ENCODE data around the gene CCDC192.
A peak's percentile ranks its signal among the peaks of the same experiment; 100 is the strongest.

Gene CCDC192

DNA sequence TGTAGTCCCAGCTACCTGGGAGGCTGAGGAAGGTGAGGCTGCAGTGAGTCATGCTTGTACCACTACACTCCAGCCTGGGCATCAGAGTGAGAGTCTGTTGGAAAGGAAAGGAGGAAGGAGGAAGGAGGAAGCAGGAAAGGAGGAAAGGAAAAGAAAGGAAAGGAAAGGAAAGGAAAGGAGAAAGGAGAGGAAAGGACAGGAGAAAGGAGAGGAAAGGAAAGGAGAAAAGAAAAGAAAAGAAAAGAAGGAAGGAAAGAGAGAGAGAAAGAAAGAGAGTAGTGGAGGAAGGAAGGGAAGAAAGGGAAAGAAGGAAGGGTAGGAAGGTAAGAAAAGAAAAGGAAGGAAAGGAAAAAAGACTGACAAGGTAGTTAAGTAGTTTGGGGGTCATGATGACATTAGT lies 217.7 kb downstream of the CCDC192 start:
- no peak for DNase-seq (ENCODE audit: low read depth)
- TF ChIP-seq, protein P1, sequence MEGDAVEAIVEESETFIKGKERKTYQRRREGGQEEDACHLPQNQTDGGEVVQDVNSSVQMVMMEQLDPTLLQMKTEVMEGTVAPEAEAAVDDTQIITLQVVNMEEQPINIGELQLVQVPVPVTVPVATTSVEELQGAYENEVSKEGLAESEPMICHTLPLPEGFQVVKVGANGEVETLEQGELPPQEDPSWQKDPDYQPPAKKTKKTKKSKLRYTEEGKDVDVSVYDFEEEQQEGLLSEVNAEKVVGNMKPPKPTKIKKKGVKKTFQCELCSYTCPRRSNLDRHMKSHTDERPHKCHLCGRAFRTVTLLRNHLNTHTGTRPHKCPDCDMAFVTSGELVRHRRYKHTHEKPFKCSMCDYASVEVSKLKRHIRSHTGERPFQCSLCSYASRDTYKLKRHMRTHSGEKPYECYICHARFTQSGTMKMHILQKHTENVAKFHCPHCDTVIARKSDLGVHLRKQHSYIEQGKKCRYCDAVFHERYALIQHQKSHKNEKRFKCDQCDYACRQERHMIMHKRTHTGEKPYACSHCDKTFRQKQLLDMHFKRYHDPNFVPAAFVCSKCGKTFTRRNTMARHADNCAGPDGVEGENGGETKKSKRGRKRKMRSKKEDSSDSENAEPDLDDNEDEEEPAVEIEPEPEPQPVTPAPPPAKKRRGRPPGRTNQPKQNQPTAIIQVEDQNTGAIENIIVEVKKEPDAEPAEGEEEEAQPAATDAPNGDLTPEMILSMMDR (conservative IDR thresholded peaks at IDR 0.05; ENCODE audit: low read depth, low read length) = no peak
- no peak overlapping the region for H3K4me3 ChIP-seq (ENCODE audit: low read depth, low read length)

DNA sequence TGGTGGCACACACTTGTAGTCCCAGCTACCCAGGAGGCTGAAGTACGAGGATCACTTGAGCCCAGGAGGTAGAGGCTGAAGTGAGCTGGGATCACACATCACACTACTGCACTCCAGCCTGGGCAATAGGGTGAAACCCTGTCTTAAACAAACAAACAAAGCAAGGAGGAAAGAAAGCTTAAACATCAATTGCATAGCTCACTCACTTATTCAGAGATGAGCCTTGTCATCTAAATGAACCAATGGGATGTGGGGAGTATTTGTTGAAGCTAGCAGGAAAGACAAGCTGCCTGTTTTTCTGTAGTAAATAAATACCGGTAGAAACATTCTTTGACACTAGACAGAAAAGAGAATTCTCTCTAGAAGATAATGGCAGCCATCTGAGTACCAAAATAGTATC lies 219.4 kb downstream of the CCDC192 start:
- DNase-seq (ENCODE audit: low read depth) = no peak
- TF ChIP-seq, protein P1 (conservative IDR thresholded peaks at IDR 0.05; ENCODE audit: low read depth, low read length) = no peak
- no peak overlapping the region for H3K4me3 ChIP-seq (ENCODE audit: low read depth, low read length)

DNA sequence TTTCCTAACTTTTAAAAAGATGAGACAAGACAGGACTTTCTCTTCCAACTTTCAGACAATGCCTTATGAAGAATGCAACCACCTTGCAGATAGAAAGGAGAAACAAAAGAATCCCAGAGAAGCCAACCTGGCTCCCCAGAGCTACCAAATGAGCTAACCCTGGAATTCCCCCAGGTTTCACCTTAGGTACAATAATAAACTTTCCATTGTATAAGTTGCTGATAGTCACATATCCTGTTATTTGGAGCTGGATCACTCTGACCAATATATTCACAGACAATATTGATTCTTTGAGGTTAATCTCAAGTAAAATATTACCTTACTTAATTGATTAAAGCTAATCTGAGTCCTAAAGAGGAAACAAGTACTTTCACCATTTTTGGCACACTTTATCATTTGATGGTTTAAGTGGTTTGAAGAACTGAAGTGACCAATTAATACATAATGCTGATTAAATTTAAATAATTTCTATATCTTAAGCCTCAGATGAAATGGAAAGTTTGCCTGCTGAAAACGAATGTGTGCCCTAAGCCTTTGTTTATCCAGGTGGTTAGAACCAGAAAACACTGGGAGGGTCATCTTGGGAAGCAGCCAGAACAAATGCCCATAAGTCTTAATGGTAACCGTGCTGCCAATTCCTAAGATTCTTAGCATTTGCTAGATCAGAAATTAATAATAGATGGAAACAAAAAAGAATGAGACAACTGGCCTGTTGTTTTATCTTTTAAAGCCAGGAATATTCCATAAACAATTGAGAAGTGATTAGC lies 220.8 kb downstream of the CCDC192 start:
- no peak overlapping the region for H3K4me3 ChIP-seq (ENCODE audit: low read depth, low read length)
- TF ChIP-seq, protein P1 (conservative IDR thresholded peaks at IDR 0.05; ENCODE audit: low read depth, low read length) = no peak
- DNase-seq (ENCODE audit: low read depth) = no peak

DNA sequence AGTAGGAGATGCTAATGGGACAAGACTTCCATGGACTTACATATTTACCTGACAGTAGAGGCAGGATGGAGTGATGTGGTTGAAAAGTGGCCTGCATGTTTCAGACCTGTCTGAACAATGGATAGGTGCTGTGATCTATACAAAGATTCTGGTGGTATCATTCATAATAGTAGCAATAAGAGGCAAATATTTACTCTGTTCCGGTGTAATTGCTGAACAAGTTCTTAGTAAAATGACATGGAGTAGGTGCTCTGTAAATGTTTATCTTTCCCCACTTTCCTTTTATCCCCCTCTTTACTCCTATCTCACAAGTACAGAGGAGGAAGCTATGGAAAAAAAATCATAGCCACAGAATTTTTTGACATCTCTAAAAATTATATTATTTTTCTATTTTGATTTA lies 221.4 kb downstream of the CCDC192 start:
- DNase-seq (ENCODE audit: low read depth) = no peak
- H3K4me3 ChIP-seq (ENCODE audit: low read depth, low read length) = no peak overlapping the region
- TF ChIP-seq, protein P1 (conservative IDR thresholded peaks at IDR 0.05; ENCODE audit: low read depth, low read length) = no peak

DNA sequence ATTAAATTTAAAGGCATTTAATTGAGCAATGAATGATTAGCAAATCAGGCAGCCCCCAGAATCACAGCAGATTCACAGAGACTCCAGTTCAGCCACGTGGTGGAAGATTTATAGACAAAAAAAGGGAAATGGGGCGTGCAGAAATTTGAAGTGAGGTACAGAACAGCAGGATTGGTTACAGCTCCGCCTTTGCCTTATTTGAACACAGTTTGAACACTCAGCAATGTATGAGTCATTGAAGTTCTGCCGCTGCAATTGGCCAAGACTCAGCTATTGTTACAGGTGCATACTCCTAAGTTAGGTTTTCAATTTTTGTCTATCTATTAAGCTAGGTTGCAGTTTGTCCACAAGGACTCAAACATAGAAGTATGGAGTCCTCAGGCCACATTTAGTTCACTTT lies 222.7 kb downstream of the CCDC192 start:
- H3K4me3 ChIP-seq (ENCODE audit: low read depth, low read length) = no peak overlapping the region
- TF ChIP-seq, protein P1 (conservative IDR thresholded peaks at IDR 0.05; ENCODE audit: low read depth, low read length) = no peak
- DNase-seq (ENCODE audit: low read depth) = peak; percentile 25

DNA sequence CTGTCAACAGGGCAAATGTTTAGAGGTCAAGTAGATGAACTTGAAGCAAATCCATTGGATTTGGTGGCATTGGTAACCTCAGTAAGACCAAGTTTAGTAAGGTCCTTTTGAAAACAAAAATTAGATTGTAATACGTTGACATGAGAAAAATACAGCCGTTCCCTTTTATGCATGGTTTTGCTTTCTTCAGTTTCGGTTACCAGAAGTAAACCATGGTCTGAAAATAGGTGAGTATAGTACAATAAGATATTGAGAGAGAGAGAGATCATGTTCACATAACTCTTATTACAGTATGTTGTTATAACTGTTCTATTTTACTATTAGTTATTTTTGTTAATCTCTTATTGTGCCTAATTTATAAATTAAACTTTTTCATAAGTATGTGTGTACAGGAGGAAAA lies 223.8 kb downstream of the CCDC192 start:
- TF ChIP-seq, protein P1 (conservative IDR thresholded peaks at IDR 0.05; ENCODE audit: low read depth, low read length) = no peak
- H3K4me3 ChIP-seq (ENCODE audit: low read depth, low read length) = no peak overlapping the region
- DNase-seq (ENCODE audit: low read depth) = no peak

DNA sequence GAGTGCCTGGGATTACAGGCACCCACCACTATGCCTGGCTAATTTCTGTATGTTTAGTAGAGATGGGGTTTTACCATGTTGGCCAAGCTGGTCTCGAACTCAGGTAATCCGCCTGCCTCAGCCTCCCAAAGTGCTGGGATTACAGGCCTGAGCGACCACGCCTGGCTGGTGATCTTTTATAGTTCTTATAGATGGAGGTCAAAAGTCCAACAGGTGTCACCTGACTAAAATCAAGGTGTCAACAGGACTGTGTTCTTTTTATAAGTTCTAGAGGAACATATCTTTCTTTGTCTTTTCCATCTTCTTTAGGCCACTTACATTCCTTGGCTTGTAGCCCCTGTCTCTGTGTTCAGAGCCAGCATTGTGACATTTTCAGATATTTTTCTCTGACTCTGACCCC lies 224.9 kb downstream of the CCDC192 start:
- no peak overlapping the region for H3K4me3 ChIP-seq (ENCODE audit: low read depth, low read length)

More for the DNA sequence above, 224.9 kb downstream of the CCDC192 start:
- DNase-seq (ENCODE audit: low read depth) = no peak
- TF ChIP-seq, protein P1 (conservative IDR thresholded peaks at IDR 0.05; ENCODE audit: low read depth, low read length) = no peak

Measured in choroid plexus epithelial cell (primary cell).